Measurements from ENCODE around the gene UBASH3B.

UBASH3B gene

DNA sequence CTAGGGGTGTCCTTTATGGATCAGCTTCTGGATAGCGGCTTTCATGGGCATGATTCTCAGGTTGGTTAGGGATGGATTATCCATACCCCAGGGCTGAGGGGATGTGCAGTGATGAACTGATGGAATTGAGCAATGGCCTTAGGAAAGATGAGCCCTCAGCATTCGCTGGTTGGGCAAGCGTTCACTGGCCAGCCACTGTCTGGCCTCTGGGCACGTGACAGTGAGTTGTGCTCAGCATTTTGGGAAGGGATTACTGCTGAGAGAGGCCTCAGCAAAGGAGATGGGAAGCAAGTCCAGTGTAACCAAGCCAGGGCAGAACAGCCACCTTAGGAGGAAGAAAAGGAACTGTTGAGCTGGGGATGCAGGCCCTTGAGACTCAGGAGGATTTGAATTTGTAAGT lies 17.4 kb downstream of the UBASH3B start:
- peaks cover 35 to 47% of the 10 kb centered on the region in 2 donors for H3K4me1 Mint-ChIP-seq (ENCODE audit: low read depth in 2 of 2)
- no peak overlapping the region for H3K27ac Mint-ChIP-seq
- H3K4me3 Mint-ChIP-seq = no peak overlapping the region

DNA sequence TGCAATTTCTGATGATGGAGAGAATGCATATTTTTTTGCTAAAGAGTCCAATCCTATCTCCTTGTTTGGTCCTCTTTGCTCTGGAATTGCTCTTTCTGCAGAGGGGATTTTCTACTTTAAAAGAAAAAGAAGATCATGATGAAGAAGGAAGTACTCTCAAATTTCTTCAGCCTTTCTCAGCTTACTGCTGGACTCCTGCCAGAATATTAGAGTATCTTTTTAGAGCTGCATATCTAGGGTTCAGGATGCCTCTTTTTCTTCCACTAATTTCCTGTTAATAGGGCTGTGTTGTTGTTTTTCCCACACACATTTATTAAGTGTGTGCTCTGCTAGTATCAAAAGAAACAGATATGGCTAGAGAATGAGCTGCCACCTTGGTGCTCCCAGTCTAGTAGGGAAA lies 18.2 kb downstream of the UBASH3B start:
- Mint-ChIP-seq H3K4me1 (ENCODE audit: low read depth in 2 of 2) (peaks cover 29 to 39% of the 10 kb centered on the region in 2 donors), H3K4me3 (no peak overlapping the region)

More for the DNA sequence above, 17.4 kb downstream of the UBASH3B start:
- H3K27me3 Mint-ChIP-seq = no peaks in the 10 kb centered on the region
- H3K9me3 Mint-ChIP-seq = no peaks in the 10 kb centered on the region
- H3K36me3 Mint-ChIP-seq (ENCODE audit: insufficient read depth) = peaks cover 7% of the 10 kb centered on the region
- no peak for ATAC-seq (replicated peaks)
- DNase-seq = no peak

DNA sequence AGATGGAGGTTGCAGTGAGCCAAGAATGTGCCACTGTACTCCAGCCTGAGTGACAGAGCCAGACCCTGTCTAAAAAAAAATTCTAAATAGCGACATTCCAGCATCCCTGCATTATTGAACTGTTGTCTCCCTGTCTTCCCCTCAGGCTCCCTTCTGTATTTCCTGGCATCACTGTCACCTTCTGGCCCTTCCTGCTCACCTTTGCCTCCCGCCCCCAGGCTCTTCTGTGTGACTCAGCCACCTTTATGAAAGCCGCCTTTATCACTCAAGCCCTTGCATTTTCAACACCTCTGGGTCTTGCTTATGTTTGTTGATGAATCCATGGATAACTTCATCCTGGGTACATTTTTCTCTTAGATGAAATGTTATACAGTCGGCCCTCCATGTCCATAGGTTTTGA lies 21.1 kb downstream of the UBASH3B start:
- ATAC-seq (replicated peaks) = no peak
- peaks cover 17 to 22% of the 10 kb centered on the region in 2 donors for H3K4me1 Mint-ChIP-seq (ENCODE audit: low read depth in 2 of 2)
- H3K9me3 Mint-ChIP-seq = no peaks in the 10 kb centered on the region
- H3K27me3 Mint-ChIP-seq = no peaks in the 10 kb centered on the region
- H3K27ac Mint-ChIP-seq = peak overlapping the region; percentile 77 to 89
- no peak for DNase-seq
- peak overlapping the region in 1 of 2 donors; percentile 43 for H3K4me3 Mint-ChIP-seq
- H3K36me3 Mint-ChIP-seq (ENCODE audit: insufficient read depth) = peaks cover 7% of the 10 kb centered on the region

More for the DNA sequence above, 18.2 kb downstream of the UBASH3B start:
- Mint-ChIP-seq H3K27me3 (no peaks in the 10 kb centered on the region), H3K27ac (no peak overlapping the region), H3K9me3 (no peaks in the 10 kb centered on the region), H3K36me3 (ENCODE audit: insufficient read depth) (peaks cover 7% of the 10 kb centered on the region)
- ATAC-seq (replicated peaks) (no peak), DNase-seq (no peak)

DNA sequence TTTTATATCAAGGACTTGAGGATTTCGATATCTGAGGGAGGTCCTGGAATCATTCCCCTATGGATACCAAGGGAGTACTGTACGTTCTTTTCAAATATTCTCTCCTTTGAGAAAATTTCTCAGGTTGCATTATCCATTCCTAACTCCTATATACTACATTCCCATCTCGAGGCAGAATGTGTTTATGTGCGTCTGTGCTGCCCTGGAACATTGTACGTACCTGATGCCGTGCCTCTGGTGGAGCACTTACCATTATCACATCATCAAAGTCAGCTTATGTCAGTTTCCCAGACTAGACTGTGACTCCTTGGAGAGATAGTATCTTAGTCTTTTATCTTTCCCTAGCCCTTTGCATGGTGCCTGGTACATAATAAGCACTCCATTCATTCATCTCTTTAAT lies 21.7 kb downstream of the UBASH3B start:
- H3K27ac Mint-ChIP-seq = peak overlapping the region in 1 of 2 donors; percentile 77
- no peak overlapping the region for H3K4me3 Mint-ChIP-seq
- peaks cover 17 to 21% of the 10 kb centered on the region in 2 donors for H3K4me1 Mint-ChIP-seq (ENCODE audit: low read depth in 2 of 2)
- H3K9me3 Mint-ChIP-seq = no peaks in the 10 kb centered on the region
- DNase-seq (no peak), ATAC-seq (replicated peaks) (no peak)
- no peaks in the 10 kb centered on the region for H3K27me3 Mint-ChIP-seq
- H3K36me3 Mint-ChIP-seq (ENCODE audit: insufficient read depth) = peaks cover 7% of the 10 kb centered on the region

DNA sequence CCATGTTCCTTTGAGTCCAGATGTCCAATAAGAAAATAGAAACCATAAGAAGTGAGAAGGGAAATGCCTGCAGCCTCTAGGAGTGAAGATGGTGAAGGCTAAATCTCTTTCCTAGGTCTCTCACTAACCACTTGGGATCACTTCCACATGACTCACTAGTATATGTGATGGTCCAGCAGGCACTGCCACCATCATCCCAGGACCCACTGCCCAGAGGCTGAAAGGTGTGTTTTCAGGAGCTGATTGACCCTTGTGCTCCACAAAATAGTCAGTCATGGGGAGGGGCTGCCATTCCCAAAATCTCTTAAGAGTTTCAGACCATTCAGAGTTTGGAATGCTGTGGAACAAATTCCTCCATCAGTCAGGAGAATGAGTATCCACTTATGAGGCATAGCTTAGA lies 22.9 kb downstream of the UBASH3B start:
- Mint-ChIP-seq H3K4me3 (no peak overlapping the region), H3K4me1 (ENCODE audit: low read depth in 2 of 2) (peaks cover 13 to 14% of the 10 kb centered on the region in 2 donors), H3K36me3 (ENCODE audit: insufficient read depth) (peaks cover 7% of the 10 kb centered on the region), H3K27ac (peak overlapping the region in 1 of 2 donors; percentile 75), H3K27me3 (no peaks in the 10 kb centered on the region), H3K9me3 (no peaks in the 10 kb centered on the region)
- DNase-seq = no peak
- no peak for ATAC-seq (replicated peaks)

DNA sequence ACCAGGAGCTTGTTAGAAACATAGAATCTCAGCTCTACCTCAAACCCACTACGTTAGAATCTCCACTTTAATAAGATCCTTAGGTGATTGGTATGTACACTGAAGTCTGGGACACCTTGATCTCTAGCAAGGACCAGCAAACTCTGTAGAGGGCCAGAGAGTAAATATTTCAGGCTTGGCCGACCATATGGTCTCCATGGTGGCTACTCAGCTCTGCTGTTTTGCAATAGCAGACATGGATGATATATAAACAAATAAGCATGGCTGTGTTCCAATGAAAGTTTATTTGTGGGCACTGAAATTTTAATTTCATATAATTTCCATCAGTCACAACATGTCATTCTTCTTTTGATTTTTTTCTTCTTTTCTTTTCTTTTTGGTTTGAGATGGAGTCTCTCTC lies 23.9 kb downstream of the UBASH3B start:
- ATAC-seq (replicated peaks) = no peak
- no peak overlapping the region for H3K27ac Mint-ChIP-seq
- DNase-seq = no peak
- H3K4me1 Mint-ChIP-seq (ENCODE audit: low read depth in 2 of 2) = peaks cover 17 to 19% of the 10 kb centered on the region in 2 donors
- no peaks in the 10 kb centered on the region for H3K27me3 Mint-ChIP-seq
- H3K36me3 Mint-ChIP-seq (ENCODE audit: insufficient read depth) = peaks cover 4% of the 10 kb centered on the region
- no peaks in the 10 kb centered on the region for H3K9me3 Mint-ChIP-seq
- H3K4me3 Mint-ChIP-seq = no peak overlapping the region

DNA sequence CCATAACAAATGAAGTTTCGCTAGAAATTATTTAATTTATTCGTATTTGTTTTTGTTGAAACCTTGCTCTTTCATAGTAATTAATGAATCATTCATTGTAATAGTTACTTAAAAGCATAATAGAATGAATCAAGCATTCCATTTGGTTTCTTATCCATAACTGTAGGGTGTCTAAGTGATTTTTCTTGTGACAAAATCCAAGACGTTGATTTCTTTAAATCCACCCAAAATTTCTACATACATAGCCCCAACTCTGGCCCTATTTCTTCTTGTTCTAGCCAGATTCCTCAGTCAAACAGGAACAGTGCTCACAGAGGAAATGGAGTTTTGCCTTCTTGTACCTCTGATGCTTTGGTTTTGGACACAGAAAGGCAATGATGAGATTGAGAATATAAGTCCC lies 25.5 kb downstream of the UBASH3B start:
- Mint-ChIP-seq H3K4me1 (ENCODE audit: low read depth in 2 of 2) (peaks cover 7 to 10% of the 10 kb centered on the region in 2 donors), H3K36me3 (ENCODE audit: insufficient read depth) (peaks cover 3% of the 10 kb centered on the region), H3K27me3 (no peaks in the 10 kb centered on the region), H3K9me3 (no peaks in the 10 kb centered on the region), H3K4me3 (no peak overlapping the region), H3K27ac (peak overlapping the region in 1 of 2 donors; percentile 38)
- ATAC-seq (replicated peaks) = no peak
- no peak for DNase-seq

DNA sequence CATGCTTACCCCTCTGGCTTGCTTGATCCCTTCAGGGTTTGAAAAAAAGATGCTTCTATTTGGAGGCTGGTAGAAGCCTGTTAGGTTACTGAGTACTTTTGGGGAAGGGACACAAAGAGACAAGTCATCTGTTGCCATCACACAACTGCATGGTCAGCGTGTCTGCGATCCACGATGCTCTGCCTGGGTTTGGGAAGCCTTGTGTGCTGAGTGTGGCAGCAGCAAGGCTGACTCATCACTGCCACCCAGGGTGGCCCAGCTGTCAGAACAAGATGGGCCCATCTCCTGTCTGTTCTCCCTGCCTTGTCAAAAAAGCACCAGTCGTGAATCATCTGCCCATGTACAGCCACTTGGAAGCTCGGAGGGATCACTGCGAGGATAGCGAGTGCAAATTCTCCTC lies 26.2 kb downstream of the UBASH3B start:
- ATAC-seq (replicated peaks) = no peak
- Mint-ChIP-seq H3K36me3 (ENCODE audit: insufficient read depth) (peaks cover 3% of the 10 kb centered on the region), H3K9me3 (no peaks in the 10 kb centered on the region), H3K4me3 (no peak overlapping the region), H3K27ac (no peak overlapping the region), H3K4me1 (ENCODE audit: low read depth in 2 of 2) (peaks cover 7 to 9% of the 10 kb centered on the region in 2 donors), H3K27me3 (no peaks in the 10 kb centered on the region)
- DNase-seq = no peak

DNA sequence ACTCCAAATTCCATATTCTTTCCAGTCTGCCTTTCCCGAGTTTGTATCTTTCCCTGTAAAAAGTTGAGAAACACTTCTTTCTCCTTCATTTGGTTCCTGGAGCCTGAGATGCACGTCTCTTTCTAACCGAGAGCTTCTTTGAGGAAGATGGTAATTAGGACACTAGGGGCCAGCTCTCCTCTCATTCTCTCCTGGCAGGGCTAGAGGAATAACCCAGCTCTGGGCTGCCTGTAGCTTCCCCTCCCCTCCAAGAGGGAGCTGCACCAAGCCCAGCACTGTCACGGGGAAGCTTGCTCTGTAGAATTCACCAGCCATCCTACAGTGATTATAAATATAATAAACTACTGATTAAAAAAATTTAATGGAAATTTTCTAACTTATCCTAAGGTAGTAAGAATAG lies 26.9 kb downstream of the UBASH3B start:
- no peak overlapping the region for H3K4me3 Mint-ChIP-seq
- no peaks in the 10 kb centered on the region for H3K9me3 Mint-ChIP-seq
- no peak for ATAC-seq (replicated peaks)
- peaks cover 9% of the 10 kb centered on the region in 2 donors for H3K4me1 Mint-ChIP-seq (ENCODE audit: low read depth in 2 of 2)
- no peak for DNase-seq
- H3K27me3 Mint-ChIP-seq = no peaks in the 10 kb centered on the region
- H3K36me3 Mint-ChIP-seq (ENCODE audit: insufficient read depth) = no peaks in the 10 kb centered on the region
- H3K27ac Mint-ChIP-seq = no peak overlapping the region

DNA sequence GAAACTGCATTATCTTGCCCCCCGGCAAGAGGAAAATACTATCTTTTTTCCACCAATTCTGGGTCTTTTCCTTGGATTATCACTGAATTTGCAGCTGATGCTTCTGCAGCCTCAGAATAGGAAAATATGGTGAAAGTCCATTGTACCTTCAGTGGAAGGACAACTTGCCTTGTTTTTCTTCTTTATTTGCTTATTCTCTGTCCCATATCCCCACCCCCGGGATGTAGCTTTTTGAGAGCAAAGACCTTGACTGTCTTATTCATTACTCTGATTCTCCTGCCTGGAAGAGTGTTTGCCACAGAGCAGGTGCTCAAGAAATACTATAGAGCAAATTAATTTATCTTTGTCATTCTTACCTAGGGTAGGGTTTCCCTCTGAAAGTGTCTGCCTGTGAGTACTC lies 29.5 kb downstream of the UBASH3B start:
- H3K27me3 Mint-ChIP-seq = no peaks in the 10 kb centered on the region
- DNase-seq = no peak
- H3K27ac Mint-ChIP-seq = no peak overlapping the region
- ATAC-seq (replicated peaks) = no peak
- no peaks in the 10 kb centered on the region for H3K36me3 Mint-ChIP-seq (ENCODE audit: insufficient read depth)
- peaks cover 14 to 20% of the 10 kb centered on the region in 2 donors for H3K4me1 Mint-ChIP-seq (ENCODE audit: low read depth in 2 of 2)
- no peak overlapping the region for H3K4me3 Mint-ChIP-seq
- H3K9me3 Mint-ChIP-seq = no peaks in the 10 kb centered on the region

DNA sequence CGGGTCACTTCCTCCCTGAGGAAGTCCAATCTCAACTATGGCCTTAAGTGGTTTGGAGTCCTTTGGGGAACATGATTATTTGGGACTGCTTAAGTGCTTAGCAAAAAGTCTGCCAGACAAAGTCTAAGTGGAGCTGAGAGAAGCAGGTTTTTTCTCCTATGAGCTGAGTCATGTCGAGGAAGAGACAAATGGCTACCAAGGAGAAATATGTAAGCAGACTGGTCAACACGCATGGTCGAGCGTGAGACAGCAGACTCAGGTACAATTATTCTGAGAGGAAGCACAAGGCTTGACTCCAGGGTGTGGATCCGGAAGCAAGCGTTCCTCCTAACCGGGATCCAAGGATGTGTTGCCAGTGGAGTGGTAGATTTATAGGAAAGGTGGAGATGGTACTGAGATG lies 30.6 kb downstream of the UBASH3B start:
- no peaks in the 10 kb centered on the region for H3K27me3 Mint-ChIP-seq
- H3K36me3 Mint-ChIP-seq (ENCODE audit: insufficient read depth) = no peaks in the 10 kb centered on the region
- no peak for ATAC-seq (replicated peaks)
- H3K4me3 Mint-ChIP-seq = no peak overlapping the region
- peak overlapping the region in 1 of 2 donors; percentile 15 for H3K27ac Mint-ChIP-seq
- no peaks in the 10 kb centered on the region for H3K9me3 Mint-ChIP-seq
- H3K4me1 Mint-ChIP-seq (ENCODE audit: low read depth in 2 of 2) = peaks cover 19 to 20% of the 10 kb centered on the region in 2 donors
- no peak for DNase-seq

DNA sequence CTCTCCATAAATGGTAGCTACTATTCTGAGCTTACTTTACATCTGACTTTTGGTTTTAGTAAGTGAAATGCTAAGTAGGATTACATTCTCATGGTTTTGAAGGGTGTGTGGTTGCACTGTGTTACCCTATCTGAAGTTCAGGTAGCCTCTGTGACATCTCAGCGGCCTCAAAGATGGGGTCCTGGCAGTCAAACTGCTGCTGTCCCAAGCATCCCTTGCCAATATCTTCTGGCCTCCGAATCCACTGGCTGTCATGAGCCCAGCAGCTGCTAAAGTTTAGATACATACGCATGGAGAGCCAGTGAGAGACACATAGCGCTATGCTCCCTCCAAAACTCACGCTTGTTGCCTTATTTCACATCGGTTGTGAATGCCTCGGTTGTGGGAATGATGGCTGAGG lies 34.9 kb downstream of the UBASH3B start:
- ATAC-seq (replicated peaks) = peak; percentile 50

DNA sequence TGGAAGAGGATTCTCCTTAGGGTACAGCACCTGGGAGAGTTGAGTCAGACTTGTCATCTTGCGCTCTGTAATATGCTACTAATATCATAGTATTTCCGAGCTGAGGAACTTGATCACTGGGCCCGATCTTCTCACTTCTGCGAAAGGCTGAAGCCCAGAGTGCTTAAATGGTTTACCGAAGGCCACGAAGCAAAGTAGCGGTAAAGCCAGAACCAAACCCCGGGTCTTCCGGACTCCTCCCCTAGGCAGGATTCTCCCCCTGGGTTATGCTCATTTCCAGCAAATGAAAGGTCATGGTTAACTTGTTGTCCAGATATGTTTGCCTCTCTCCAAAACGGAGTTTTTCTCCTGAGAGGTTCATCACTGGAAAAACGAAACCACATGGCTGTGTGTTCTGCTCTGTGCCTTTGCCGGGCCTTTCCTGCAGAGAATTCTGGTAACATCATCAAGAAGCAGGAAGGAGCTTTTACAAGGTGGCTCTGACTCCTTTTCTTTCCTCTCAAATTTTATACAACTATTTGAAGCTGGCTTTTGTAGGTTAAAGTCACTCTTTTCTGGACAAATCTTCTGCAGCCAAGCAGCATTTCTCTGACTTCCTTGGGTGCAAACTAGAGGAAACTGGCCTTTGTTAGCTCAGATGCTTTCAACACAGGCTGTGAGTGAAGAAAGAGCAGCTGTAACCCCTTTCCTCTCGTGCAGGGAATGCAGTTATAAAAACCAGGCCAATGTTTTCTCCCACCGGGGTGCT lies 35.5 kb downstream of the UBASH3B start:
- Mint-ChIP-seq H3K4me3 (peak overlapping the region; percentile 54 to 65), H3K36me3 (ENCODE audit: insufficient read depth) (no peaks in the 10 kb centered on the region), H3K27ac (peak overlapping the region; percentile 84 to 87), H3K4me1 (ENCODE audit: low read depth in 2 of 2) (peaks cover 32 to 42% of the 10 kb centered on the region in 2 donors), H3K9me3 (no peaks in the 10 kb centered on the region), H3K27me3 (no peaks in the 10 kb centered on the region)
- ATAC-seq (replicated peaks) (peak; percentile 68), DNase-seq (no peak)

More for the DNA sequence above, 34.9 kb downstream of the UBASH3B start:
- H3K4me1 Mint-ChIP-seq (ENCODE audit: low read depth in 2 of 2) = peaks cover 32 to 39% of the 10 kb centered on the region in 2 donors
- DNase-seq = no peak
- H3K36me3 Mint-ChIP-seq (ENCODE audit: insufficient read depth) = no peaks in the 10 kb centered on the region
- H3K9me3 Mint-ChIP-seq = no peaks in the 10 kb centered on the region
- no peaks in the 10 kb centered on the region for H3K27me3 Mint-ChIP-seq
- H3K27ac Mint-ChIP-seq = peak overlapping the region; percentile 84 to 87
- H3K4me3 Mint-ChIP-seq = peak overlapping the region; percentile 54 to 65

DNA sequence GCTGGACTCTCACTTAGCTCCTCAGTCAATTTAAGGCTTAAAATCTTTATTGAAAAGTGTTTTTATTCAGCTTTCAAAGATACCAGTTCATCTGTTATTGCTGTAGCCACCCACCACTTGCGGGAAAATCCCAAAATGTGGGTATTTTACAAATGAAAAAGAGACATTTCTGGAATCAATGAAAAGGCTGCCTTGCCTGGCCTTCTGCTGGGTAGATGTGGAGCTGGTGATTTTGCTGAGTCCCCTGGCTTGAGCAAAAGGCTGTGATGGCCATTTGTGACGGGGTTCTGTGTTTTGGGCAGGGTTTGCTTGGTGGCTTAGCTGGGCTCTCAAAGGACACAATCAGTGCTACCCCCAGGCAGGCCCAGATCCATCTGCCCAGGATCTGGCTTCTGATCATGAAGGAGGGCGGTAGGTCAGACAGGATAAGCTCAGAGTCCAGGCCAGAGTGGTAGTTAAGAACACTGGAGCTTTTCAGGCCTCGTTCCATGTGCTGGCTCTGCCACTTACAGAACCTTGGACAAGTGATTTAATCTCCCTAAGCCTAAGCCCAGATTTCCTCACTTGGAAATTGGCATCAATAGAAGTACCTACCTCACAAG lies 36.1 kb downstream of the UBASH3B start:
- H3K27ac Mint-ChIP-seq = peak overlapping the region; percentile 84 to 87
- H3K4me1 Mint-ChIP-seq (ENCODE audit: low read depth in 2 of 2) = peaks cover 34 to 46% of the 10 kb centered on the region in 2 donors
- no peak for ATAC-seq (replicated peaks)
- peak overlapping the region; percentile 54 to 65 for H3K4me3 Mint-ChIP-seq
- H3K9me3 Mint-ChIP-seq = no peaks in the 10 kb centered on the region
- H3K27me3 Mint-ChIP-seq = no peaks in the 10 kb centered on the region
- H3K36me3 Mint-ChIP-seq (ENCODE audit: insufficient read depth) = no peaks in the 10 kb centered on the region
- no peak for DNase-seq
